HG02970 (cell line): ENCODE results near the gene EPX.

Experiments
- ATAC-seq: cut with Tn5 transposase; IDR thresholded peaks from one replicate; pipeline ENCODE4 v1.9.1; 2021; ENCODE audit warnings: mild to moderate bottlenecking, moderate library complexity, moderate number of reproducible peaks; ENCODE audit not compliant: unreplicated experiment, low FRiP score

The EPX gene

DNA sequence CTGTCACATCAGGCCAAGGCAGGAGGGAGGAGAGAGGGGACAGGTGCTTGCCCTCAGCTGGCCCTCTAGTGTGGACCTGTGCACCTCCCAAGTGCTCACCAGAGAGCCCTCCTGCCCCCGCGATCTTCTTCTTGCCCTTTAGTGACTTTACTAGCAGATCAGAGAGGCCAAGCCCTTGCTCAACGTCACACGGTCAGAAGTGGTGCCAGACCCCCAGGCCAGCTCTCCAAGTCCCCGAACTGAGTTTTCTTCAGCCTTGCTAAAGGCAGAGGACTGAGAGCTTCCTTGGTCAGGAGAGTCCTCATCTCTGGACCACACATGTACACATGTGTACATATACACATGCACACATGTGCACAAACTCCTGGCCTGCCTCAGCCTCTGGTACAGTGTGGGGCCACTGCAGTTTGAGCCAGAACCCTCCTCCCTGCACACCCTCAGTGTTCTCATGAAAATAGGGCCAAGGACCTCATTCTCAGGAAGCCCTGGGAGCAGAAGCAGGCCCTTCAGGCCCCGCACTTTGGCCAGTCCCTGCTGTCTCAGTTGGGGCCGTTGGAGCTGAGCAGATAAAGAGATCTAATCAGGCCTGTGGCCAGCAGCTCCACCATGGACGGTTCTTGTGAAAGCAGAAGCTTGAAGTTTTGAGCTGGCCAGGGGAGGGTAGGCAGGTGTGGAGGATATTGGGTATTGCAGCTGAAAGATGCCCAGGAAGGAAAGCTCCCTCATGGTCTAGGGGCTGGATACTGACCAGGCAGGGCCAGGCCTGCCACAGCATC lies 7.4 kb upstream of the EPX start:
- no peak for ATAC-seq

DNA sequence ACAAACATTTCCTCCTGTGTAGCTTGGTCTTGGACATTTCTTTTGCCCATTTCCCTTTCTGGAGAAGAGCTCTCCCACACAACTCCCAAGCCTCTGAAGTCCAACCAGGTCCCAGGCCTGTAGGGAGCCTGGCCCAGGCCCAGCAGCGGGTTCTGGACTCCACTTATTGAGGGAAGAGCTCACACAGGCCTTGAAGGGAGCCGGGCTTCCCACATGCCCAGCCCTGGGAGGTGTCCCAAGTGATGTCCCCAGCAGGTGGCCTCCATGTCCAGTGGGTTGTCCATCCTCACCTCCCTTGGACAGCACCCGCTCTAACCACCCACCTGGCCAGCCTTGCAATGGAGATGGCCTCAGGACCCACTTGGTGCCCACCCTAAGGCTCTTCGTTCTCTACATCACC lies 5.9 kb upstream of the EPX start:
- ATAC-seq: no peak

DNA sequence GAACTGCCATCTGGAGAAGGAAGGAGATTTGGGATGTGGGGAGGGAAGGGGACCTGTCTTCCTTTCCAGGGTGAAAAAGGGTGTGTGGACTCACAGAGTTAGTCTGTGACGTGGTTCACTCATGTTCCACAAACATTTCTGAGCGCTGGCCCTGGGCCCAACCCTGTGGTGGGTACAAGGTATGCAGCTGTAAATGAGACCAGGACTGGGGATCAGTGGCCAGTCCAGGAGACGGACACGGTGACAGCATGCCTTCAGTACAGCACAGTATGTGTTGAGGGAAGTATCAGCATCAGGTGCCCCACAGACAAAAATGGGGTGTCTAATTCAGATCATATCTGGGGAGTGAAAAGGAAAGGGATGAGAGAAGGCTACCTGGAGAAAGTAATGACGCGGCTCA lies 5.5 kb upstream of the EPX start:
- no peak for ATAC-seq

GRCh38 chr17:58187675-58188074 lies 4.9 kb upstream of the EPX start:
- no peak for ATAC-seq

GRCh38 chr17:58189436-58190146 lies 2.9 kb upstream of the EPX start:
- no peak for ATAC-seq

GRCh38 chr17:58191241-58191896 lies 1.2 kb upstream of the EPX start:
- no peak for ATAC-seq

DNA sequence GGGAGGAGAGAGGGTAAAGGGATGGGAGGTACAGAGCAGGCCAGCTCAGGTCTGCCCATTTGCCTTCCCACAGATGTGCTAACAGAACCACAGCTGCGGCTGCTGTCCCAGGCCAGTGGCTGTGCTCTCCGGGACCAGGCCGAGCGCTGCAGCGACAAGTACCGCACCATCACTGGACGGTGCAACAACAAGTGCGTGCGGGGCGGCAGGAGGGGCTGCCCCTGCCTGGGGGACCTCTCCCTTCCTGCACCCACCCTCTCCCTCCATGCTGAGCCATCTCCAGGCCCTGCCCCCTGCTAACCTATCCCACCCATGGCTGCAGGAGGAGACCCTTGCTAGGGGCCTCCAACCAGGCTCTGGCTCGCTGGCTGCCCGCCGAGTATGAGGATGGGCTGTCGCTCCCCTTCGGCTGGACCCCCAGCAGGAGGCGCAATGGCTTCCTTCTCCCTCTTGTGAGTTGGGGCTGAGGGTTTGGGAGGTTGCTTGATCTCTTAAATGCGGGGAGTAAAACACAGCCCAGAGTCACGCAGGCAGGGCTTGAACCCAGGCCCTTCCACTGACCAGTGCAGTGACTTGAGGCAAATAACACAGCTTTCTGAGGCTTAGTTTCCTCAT lies 1.2 kb downstream of the EPX start:
- ATAC-seq: no peak

DNA sequence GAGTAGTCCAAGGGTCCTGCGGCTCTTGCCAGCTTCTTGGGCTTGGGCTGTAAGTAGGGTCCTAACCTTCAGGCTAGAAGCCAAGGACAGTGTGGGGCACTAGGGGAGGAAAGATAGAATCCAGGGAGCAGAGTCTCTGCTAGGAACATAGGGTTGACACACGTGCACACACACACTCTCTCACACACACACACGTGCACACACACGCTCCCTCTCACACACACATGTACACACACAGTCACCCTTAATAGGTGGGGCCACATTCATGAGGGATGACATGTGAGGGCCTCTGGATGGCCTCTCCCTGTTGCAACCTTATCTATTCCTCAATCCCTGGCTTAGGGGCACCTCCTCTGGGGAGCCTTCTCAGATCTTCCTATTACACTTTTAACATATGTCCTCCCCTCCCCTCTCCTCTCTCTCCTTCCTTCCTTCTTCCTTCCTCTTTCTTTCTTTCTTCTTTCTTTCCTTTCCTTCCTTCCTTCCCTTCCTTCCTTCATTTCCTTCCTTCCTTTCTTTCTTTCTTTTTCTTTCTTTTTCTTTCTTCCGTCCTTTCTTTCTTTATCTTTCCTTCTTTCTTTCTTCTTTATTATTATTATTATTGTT lies 3.1 kb downstream of the EPX start:
- ATAC-seq: no peak

GRCh38 chr17:58196610-58197009 lies 4.1 kb downstream of the EPX start:
- ATAC-seq: no peak

DNA sequence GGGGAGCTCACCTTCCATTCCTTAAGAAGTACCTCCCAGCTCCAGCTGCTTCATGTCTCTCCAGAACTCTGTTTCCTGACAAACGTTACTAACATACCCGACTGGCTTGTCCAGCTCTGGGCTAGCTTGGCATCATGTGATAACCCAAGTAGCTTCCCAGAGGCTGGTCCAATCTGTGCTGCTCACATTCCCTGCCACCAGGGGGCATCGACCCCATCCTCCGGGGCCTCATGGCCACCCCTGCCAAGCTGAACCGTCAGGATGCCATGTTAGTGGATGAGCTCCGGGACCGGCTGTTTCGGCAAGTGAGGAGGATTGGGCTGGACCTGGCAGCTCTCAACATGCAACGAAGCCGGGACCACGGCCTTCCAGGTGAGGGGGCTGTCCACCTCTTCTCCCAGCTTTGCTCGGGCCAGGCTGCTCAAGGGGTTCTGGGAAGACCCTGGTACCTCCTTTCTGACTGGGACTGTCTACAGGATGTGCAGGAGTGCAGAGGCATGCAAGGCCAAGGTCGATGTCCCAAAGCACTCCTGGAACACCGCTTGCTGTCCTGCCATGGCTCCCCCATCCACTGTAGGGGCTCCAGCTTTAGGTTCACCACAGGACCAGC lies 7.6 kb downstream of the EPX start:
- ATAC-seq: no peak

- ATAC-seq: no peak
These were observed 10.3 kb downstream of the EPX start for GRCh38 chr17:58202859-58203258.

- no peak for ATAC-seq
These were observed 12.3 kb downstream of the EPX start for GRCh38 chr17:58204796-58205195.

DNA sequence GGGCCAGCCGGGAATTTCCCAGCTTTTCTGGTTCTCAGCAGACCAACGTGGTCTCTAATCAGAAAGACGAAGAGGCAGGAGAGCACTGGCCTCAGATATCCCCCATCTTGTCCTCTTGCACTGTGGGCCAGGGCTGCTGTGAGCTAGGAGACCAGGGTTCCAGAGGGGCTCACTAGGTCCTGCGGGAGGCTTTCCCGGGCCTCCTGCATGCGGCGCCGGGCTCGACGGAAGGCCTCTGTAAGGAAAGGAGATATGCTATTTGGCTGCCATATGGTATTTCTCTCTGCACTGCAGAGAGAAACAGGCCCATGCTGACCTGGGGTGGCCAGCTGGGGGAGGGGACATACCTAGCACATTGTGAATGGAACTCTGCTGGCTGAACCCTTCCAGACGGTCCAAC lies 13.4 kb downstream of the EPX start:
- ATAC-seq: no peak

DNA sequence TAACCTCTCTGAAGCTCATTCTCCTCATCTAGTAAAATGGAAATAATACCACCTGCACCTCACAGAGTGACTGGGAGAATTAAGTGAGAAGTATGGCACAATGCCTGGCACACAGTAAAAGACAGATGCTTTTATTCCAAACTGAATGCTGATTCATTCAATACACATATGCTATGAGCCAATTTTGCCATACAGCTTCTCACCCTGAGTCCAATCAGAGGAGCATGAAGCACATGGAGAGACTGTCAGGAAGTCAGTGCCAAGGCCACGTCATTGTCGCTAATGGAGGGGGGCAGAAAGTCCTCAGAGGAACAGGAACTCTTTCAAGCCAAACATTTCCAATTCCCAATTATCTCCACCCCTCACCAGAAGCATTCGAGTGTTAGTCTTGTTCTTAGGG lies 14.9 kb downstream of the EPX start:
- no peak for ATAC-seq

- ATAC-seq: no peak
These were observed 15.8 kb downstream of the EPX start for GRCh38 chr17:58208344-58208743.

GRCh38 chr17:58210922-58211321 lies 18.4 kb downstream of the EPX start:
- no peak for ATAC-seq

DNA sequence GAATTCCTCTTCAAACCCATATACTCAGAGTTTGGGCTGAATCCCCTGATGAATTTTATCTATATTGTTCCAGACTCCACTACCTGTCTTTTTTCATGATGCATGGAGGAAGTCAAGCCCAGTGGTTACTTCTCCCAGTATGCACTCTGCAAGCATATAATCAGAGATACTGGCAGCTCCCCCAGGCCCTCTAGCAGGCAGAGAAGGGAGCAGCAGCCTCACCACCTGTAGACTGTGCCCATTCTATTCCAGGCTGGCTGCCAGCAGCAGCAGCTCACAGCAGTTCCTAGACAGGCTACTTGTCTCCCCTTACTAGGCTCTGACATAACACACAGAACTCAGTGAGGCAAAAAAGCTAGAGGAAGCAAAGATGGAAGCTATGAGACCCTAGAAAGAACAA lies 23.2 kb downstream of the EPX start:
- ATAC-seq: no peak

GRCh38 chr17:58217766-58218165 lies 25.2 kb downstream of the EPX start:
- ATAC-seq: no peak

- ATAC-seq: peak; percentile 95
These were observed 26.7 kb downstream of the EPX start, which contains the start of gene MKS1 for GRCh38 chr17:58219007-58219788. Gene MKS1 (minus strand): TSS chr17:58219255. CDS start chr17:58219230, 25 bp downstream.
